ENCODE data around the gene SCOC.

GRCh38 chr4:140346136-140346535 lies 27.3 kb upstream of the SCOC start:
- TF ChIP-seq, protein P1, sequence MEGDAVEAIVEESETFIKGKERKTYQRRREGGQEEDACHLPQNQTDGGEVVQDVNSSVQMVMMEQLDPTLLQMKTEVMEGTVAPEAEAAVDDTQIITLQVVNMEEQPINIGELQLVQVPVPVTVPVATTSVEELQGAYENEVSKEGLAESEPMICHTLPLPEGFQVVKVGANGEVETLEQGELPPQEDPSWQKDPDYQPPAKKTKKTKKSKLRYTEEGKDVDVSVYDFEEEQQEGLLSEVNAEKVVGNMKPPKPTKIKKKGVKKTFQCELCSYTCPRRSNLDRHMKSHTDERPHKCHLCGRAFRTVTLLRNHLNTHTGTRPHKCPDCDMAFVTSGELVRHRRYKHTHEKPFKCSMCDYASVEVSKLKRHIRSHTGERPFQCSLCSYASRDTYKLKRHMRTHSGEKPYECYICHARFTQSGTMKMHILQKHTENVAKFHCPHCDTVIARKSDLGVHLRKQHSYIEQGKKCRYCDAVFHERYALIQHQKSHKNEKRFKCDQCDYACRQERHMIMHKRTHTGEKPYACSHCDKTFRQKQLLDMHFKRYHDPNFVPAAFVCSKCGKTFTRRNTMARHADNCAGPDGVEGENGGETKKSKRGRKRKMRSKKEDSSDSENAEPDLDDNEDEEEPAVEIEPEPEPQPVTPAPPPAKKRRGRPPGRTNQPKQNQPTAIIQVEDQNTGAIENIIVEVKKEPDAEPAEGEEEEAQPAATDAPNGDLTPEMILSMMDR (conservative IDR thresholded peaks at IDR 0.05), result no peak
- TF ChIP-seq ZFX (IDR thresholded peaks at IDR 0.05), result no peak

All from C4-2B (cell line).